ENCODE results near the gene PCDHA10.
"Not testable (repeated sequence)": the region's sequence is repeated elsewhere in the genome, so short reads cannot be mapped to it uniquely, and the experiment has no call there.

Gene PCDHA10

DNA sequence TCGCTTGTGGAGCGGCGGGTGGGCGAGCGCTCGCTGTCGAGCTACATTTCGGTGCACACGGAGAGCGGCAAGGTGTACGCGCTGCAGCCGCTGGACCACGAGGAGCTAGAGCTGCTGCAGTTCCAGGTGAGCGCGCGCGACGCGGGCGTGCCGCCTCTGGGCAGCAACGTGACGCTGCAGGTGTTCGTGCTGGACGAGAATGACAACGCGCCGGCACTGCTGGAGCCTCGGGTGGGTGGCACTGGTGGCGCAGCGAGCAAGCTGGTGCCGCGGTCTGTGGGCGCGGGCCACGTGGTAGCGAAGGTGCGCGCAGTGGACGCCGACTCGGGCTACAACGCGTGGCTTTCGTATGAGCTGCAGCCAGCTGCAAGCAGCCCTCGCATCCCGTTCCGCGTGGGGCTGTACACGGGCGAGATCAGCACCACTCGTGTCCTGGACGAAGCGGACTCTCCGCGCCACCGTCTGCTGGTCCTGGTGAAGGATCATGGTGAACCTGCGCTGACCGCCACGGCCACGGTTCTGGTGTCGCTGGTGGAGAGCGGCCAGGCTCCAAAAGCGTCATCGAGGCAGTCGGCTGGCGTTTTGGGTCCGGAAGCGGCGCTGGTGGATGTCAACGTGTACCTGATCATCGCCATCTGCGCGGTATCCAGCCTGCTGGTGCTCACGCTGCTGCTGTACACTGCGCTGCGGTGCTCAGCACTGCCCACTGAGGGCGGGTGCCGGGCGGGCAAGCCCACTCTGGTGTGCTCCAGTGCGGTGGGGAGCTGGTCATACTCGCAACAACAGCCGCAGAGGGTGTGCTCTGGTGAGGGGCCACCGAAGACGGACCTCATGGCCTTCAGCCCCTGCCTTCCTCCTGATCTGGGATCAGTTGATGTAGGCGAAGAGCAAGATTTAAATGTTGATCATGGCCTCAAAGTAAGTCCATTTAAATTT lies 12.6 kb upstream of the PCDHA10 start:
- no peak for DNase-seq (ENCODE audit: low read depth in 2 of 2)

DNA sequence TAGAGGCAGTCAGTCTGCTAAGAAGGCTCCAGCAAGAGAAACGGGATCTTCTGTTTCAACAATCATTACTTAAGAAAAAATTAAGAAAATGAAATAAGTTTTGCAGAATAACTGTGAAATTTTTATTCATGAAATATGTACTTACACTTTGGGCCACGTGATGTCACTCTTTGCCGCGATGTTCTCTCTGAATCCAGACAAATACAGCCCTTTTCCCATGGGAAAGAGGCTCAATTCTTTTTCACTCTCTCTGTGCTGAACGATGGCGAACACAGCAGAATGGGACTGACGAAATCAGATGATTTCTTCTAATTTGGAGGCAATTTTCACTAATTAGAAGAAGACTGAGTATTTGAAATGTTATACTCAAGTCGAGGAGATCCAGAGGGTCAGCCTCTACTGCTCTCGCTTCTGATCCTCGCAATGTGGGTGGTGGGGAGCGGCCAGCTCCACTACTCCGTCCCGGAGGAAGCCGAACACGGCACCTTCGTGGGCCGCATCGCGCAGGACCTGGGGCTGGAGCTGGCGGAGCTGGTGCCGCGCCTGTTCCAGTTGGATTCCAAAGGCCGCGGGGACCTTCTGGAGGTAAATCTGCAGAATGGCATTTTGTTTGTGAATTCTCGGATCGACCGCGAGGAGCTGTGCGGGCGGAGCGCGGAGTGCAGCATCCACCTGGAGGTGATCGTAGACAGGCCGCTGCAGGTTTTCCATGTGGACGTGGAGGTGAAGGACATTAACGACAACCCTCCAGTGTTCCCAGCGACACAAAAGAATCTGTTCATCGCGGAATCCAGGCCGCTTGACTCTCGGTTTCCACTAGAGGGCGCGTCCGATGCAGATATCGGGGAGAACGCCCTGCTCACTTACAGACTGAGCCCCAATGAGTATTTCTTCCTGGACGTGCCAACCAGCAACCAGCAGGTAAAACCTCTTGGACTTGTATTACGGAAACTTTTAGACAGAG lies 7.3 kb upstream of the PCDHA10 start, which contains the start of gene PCDHA9:
Gene PCDHA9, plus strand, starts transcription at position 244 of the 964 bp plus-strand sequence. Its CDS starts 114 bp downstream, at position 358.
- not testable (repeated sequence) for DNase-seq (ENCODE audit: low read depth in 2 of 2)

DNA sequence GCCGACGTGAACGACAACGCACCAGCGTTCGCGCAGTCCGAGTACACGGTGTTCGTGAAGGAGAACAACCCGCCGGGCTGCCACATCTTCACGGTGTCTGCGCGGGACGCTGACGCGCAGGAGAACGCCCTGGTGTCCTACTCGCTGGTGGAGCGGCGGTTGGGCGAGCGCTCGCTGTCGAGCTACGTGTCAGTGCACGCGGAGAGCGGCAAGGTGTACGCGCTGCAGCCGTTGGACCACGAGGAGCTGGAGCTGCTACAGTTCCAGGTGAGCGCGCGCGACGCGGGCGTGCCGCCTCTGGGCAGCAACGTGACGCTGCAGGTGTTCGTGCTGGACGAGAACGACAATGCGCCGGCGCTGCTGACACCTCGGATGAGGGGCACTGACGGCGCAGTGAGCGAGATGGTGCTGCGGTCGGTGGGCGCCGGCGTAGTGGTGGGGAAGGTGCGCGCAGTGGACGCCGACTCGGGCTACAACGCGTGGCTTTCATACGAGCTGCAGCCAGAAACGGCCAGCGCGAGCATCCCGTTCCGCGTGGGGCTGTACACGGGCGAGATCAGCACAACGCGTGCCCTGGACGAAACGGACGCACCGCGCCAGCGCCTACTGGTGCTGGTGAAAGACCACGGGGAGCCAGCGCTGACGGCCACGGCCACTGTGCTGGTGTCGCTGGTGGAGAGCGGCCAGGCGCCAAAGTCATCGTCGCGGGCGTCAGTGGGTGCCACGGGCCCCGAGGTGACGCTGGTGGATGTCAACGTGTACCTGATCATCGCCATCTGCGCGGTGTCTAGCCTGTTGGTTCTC lies 5.7 kb upstream of the PCDHA10 start:
- not testable (repeated sequence) for DNase-seq (ENCODE audit: low read depth in 2 of 2)

DNA sequence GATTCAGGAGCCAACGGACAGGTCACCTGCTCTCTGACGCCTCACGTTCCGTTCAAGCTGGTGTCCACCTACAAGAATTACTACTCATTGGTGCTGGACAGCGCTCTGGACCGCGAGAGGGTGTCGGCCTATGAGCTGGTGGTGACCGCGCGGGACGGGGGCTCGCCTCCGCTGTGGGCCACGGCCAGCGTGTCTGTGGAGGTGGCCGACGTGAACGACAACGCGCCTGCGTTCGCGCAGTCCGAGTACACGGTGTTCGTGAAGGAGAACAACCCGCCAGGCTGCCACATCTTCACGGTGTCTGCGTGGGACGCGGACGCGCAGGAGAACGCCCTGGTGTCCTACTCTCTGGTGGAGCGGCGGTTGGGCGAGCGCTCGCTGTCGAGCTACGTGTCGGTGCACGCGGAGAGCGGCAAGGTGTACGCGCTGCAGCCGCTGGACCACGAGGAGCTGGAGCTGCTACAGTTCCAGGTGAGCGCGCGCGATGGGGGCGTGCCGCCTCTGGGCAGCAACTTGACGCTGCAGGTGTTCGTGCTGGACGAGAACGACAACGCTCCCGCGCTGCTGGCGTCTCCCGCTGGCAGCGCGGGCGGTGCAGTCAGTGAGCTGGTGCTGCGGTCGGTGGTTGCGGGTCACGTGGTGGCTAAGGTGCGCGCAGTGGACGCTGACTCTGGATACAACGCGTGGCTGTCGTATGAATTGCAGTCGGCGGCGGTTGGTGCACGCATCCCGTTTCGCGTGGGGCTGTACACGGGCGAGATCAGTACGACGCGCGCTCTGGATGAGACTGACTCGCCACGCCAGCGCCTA lies 1.7 kb downstream of the PCDHA10 start:
- DNase-seq (ENCODE audit: low read depth in 2 of 2), result no peak

DNA sequence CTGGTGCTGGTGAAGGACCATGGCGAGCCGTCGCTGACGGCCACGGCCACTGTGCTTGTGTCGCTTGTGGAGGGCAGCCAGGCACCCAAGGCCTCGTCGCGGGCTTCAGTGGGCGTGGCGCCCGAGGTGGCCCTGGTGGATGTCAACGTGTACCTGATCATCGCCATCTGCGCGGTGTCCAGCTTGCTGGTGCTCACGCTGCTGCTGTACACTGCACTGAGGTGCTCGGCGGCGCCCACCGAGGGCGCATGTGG lies 2.2 kb downstream of the PCDHA10 start:
- no peak for DNase-seq (ENCODE audit: low read depth in 2 of 2)

DNA sequence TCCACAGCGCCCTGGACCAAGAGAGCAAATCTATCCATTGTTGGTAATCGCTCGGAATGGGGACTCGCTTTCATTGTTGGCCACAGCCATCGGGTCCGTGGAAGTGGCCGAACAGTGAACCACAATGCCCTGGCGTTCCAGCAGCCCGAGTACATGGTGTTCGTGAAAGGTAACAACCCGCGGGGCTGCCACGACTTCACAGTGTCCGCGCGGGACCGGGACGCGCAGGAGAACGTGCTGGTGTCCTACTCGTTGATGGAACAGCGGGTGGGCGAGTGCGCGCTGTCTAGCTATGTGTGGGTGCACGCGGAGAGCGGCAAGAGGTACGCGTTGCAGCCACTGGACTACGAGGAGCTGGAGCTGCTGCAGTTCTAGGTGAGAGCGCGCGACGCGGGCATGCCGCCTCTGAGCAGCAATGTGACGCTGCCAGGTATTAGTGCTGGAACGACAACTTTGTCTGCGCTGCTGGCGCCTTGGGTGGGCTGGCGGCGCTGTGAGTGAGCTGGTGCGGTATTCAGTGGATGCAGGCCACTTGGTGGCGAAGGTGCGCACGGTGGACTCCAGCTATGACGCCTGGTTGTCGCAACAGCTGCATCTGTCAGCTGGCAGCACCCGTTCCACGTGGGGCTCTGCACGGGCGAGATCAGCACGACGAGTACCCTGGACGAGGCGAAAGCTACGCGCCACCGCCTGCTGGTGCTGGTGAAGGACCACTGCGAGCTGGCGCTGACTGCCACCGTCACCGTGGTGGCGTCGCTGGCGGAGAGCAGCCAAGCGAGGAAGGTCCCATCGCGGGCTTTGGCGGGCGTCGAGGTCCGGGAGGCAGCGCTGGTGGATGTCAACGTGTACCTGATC lies 7.0 kb downstream of the PCDHA10 start:
- no peak for DNase-seq (ENCODE audit: low read depth in 2 of 2)

DNA sequence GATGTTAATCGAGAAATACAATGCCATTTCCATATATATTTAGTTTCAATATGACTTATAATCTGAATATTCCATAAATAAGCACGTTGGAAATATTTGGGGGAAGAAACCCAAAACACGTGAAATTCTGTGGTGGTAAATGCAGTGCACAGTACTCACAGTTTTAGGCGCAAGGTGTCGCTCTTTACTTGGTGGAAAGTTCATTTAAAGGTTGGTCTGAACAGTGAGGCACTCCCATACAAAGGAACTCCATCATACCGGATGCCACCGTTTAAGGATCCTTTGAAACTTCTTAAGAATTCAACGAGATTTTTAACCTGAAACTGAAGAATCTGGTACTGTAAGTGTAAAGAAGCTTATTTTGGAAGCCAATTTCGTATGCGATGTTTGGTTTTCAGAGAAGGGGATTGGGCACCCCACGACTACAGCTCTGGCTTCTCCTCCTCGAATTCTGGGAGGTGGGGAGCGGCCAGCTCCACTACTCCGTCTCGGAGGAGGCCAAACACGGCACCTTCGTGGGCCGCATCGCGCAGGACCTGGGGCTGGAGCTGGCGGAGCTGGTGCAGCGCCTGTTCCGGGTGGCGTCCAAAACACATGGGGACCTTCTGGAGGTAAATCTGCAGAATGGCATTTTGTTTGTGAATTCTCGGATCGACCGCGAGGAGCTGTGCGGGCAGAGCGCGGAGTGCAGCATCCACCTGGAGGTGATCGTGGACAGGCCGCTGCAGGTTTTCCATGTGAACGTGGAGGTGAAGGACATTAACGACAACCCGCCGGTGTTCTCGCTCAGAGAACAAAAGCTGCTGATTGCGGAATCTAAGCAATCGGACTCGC lies 13.2 kb downstream of the PCDHA10 start, which contains the start of gene PCDHA11:
Gene PCDHA11, plus strand, starts transcription at position 237 of the 834 bp plus-strand sequence. Its CDS starts 147 bp downstream, at position 384.
- DNase-seq (ENCODE audit: low read depth in 2 of 2), result no peak

DNA sequence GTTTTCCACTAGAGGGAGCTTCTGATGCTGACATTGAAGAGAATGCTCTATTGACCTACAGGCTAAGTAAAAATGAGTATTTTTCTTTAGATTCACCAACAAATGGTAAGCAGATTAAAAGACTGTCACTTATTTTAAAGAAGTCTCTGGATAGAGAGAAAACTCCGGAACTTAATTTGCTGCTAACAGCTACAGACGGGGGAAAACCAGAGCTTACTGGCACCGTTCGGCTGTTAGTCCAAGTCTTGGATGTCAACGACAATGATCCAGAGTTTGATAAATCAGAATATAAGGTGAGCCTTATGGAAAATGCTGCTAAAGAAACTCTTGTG lies 13.8 kb downstream of the PCDHA10 start:
- DNase-seq (ENCODE audit: low read depth in 2 of 2), result no peak

DNA sequence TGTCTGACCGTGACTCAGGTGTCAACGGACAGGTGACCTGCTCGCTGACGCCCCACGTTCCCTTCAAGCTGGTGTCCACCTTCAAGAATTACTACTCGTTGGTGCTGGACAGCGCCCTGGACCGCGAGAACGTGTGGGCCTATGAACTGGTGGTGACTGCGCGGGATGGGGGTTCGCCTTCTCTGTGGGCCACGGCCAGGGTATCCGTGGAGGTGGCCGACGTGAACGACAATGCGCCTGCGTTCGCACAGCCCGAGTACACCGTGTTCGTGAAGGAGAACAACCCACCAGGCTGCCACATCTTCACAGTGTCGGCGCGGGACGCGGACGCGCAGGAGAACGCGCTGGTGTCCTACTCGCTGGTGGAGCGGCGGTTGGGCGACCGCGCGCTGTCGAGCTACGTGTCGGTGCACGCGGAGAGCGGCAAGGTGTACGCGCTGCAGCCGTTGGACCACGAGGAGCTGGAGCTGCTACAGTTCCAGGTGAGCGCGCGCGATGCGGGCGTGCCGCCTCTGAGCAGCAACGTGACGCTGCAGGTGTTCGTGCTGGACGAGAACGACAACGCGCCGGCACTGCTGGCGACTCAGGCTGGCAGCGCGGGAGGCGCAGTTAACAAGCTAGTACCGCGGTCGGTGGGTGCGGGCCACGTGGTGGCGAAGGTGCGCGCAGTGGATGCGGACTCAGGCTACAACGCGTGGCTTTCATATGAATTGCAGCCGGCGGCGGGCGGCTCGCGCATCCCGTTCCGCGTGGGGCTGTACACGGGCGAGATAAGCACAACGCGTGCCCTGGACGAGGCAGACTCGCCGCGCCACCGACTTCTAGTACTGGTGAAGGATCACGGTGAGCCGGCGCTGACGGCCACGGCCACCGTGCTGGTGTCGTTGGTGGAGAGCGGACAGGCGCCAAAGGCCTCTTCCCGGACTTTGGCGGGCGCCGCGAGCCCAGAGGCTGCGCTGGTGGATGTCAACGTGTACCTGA lies 14.8 kb downstream of the PCDHA10 start:
- no peak for DNase-seq (ENCODE audit: low read depth in 2 of 2)

DNA sequence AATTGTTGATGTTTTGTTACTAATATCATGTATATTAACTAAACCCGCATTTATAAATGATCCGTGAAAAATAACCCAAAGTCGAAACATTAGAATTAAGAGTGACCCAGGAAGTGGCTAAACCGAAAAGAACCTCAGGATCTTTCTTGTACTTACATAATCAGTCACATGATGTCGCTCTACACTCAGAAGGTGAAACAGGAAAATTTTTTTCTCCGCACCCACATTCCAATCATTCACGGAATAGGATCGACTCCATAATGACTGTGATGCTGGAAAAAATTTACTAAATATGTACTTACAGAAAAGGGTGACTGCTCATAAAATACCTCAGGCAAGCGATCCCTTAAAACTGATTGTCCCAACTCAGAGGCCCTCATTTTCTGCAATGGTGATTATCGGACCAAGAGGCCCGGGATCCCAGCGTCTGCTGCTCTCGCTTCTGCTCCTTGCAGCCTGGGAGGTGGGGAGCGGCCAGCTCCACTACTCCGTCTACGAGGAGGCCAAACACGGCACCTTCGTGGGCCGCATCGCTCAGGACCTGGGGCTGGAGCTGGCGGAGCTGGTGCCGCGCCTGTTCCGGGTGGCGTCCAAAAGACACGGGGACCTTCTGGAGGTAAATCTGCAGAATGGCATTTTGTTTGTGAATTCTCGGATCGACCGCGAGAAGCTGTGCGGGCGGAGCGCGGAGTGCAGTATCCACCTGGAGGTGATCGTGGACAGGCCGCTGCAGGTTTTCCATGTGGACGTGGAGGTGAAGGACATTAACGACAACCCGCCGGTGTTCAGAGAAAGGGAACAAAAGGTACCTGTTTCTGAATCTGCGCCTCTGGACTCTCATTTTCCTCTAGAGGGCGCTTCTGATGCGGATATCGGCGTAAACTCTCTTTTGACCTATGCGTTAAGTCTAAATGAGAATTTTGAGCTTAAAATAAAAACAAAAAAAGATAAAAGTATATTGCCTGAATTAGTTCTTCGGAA lies 19.7 kb downstream of the PCDHA10 start, which contains the start of gene PCDHA12:
Gene PCDHA12, plus strand, starts transcription at position 224 of the 981 bp plus-strand sequence. Its CDS starts 165 bp downstream, at position 389.
- no peak for DNase-seq (ENCODE audit: low read depth in 2 of 2)

DNA sequence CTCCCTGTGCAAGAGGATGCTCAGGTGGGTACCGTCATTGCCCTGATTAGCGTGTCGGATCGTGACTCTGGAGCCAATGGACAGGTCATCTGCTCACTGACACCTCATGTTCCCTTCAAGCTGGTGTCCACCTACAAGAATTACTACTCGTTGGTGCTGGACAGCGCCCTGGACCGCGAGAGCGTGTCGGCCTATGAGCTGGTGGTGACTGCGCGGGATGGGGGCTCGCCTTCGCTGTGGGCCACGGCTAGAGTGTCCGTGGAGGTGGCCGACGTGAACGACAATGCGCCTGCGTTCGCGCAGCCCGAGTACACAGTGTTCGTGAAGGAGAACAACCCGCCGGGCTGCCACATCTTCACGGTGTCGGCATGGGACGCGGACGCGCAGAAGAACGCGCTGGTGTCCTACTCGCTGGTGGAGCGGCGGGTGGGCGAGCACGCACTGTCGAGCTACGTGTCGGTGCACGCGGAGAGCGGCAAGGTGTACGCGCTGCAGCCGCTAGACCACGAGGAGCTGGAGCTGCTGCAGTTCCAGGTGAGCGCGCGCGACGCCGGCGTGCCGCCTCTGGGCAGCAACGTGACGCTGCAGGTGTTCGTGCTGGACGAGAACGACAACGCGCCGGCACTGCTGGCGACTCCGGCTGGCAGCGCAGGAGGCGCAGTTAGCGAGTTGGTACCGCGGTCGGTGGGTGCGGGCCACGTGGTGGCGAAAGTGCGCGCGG lies 21.0 kb downstream of the PCDHA10 start:
- DNase-seq (ENCODE audit: low read depth in 2 of 2), result not testable (repeated sequence)

DNA sequence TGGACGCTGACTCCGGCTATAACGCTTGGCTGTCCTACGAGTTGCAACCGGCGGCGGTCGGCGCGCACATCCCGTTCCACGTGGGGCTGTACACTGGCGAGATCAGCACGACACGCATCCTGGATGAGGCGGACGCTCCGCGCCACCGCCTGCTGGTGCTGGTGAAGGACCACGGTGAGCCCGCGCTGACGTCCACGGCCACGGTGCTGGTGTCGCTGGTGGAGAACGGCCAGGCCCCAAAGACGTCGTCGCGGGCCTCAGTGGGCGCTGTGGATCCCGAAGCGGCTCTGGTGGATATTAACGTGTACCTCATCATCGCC lies 21.5 kb downstream of the PCDHA10 start:
- DNase-seq (ENCODE audit: low read depth in 2 of 2), result no peak

DNA sequence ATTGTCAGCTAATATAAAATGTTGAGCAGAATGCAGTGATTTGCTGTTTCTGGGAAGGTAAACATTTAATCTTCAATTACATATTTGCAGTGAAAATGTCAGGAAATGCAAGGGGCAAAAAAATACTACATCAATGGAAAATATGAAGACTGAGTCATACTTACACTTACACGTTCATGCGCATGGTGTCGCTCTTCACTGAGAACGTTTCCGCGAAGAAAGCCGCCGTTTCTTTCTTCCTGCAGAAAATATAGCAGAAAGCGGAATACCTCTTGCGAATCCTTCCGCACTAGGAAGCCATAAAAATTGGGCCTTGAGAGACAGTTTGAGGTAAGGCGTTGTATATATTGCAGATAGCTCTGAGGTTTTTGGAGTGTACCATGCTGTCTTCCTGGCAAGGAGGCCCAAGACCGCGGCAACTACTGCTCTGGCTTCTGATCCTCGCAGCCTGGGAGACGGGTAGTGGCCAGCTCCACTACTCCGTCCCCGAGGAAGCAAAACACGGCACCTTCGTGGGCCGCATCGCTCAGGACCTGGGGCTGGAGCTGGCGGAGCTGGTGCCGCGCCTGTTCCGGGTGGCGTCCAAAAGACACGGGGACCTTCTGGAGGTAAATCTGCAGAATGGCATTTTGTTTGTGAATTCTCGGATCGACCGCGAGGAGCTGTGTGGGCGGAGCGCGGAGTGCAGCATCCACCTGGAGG lies 26.3 kb downstream of the PCDHA10 start, which contains the start of gene PCDHA13:
Gene PCDHA13, plus strand, starts transcription at position 236 of the 702 bp plus-strand sequence. Its CDS starts 145 bp downstream, at position 381.
- DNase-seq (ENCODE audit: low read depth in 2 of 2), result no peak

DNA sequence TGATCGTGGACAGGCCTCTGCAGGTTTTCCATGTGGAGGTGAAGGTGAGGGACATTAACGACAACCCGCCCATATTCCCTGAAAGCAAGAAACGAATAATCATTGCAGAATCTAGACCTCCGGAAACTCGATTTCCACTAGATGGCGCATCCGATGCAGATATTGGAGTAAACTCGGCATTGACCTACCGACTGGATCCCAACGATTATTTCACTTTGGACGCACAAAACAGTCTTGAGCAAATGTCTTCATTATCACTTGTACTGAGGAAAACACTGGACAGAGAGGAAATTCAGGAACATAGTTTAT lies 26.8 kb downstream of the PCDHA10 start:
- DNase-seq (ENCODE audit: low read depth in 2 of 2), result no peak

DNA sequence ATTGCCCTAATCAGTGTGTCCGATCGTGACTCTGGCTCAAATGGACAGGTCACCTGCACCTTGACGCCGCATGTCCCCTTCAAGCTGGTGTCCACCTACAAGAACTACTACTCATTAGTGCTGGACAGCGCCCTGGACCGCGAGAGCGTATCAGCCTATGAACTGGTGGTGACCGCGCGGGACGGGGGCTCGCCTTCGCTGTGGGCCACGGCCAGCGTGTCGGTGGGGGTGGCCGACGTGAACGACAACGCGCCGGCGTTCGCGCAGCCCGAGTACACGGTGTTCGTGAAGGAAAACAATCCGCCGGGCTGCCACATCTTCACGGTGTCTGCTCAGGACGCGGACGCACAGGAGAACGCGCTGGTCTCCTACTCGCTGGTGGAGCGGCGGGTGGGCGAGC lies 27.7 kb downstream of the PCDHA10 start:
- no peak for DNase-seq (ENCODE audit: low read depth in 2 of 2)
